Sigmoid colon (tissue), 7 donors: ENCODE results near the gene BOLA3. TPM values are rescaled to one million over a fixed set of nuclear protein-coding genes. Genes with fewer than 3 reads are reported as not detected.

Source experiments
- DNase-seq: peaks from one replicate; pipeline ENCODE4 v3.0.0-alpha.2; 2019
- H3K27ac ChIP-seq, 4 donors: fragments of 200-600 bp; sonication (generic); one replicate each; pipeline ENCODE4 v1.5.1; 2016 to 2019; ENCODE audit warnings: mild to moderate bottlenecking in 1 of 4
- H3K27me3 ChIP-seq, 3 donors: fragments of 200-600 bp; sonication (generic); one replicate each; pipeline ENCODE4 v1.5.1; 2019; ENCODE audit warnings: mild to moderate bottlenecking in 1 of 3
- H3K36me3 ChIP-seq, 4 donors: fragments of 200-600 bp; sonication (generic); one replicate each; pipeline ENCODE4 v1.5.1; 2016 to 2019
- H3K4me1 ChIP-seq, 4 donors: fragments of 200-600 bp; sonication (generic); one replicate each; pipeline ENCODE4 v1.5.1; 2017 to 2019
- H3K4me3 ChIP-seq, 4 donors: fragments of 200-600 bp; sonication (generic); one replicate each; pipeline ENCODE4 v1.5.1; 2017 to 2019; ENCODE audit warnings: mild to moderate bottlenecking in 2 of 4, moderate library complexity in 1 of 4
- H3K9me3 ChIP-seq, 4 donors: fragments of 200-600 bp in 3 of 4; sonication (generic) in 3 of 4; one replicate each; pipeline versions ENCODE4 v1.5.1 to v1.6.1; 2013 to 2019
- EP300 ChIP-seq, 4 donors: sonication (generic); formaldehyde crosslinking; IDR thresholded peaks; one replicate each; pipeline ENCODE4 v1.6.1; 2017; ENCODE audit warnings: antibody characterized with exemption in 4 of 4
- POLR2A ChIP-seq, 2 donors: fragments of 450-650 bp; IDR thresholded peaks; one replicate each; pipeline ENCODE4 v1.6.1; 2016; ENCODE audit warnings: antibody characterized with exemption in 2 of 2, mild to moderate bottlenecking in 2 of 2, moderate library complexity in 2 of 2
- POLR2AphosphoS5 ChIP-seq, 4 donors: sonication (generic); formaldehyde crosslinking; IDR thresholded peaks; one replicate each; pipeline ENCODE4 v1.6.1; 2017; ENCODE audit warnings: antibody characterized with exemption in 4 of 4
- WGBS, 2 donors: extraction: QIAGEN DNeasy Blood & Tissue Kit; methylation state at CpG; one replicate each; pipeline ENCODE4 v1.1.7; 2013; 5-methylcytosine and 5-hydroxymethylcytosine counted together
- intact Hi-C: fragments of 100-400 bp; cut with DNase I; formaldehyde crosslinking; loops from one replicate; pipeline ENCODE4 v1.15.1; 2023
- polyA plus RNA-seq, 3 donors: library from polyadenylated mRNA; stranded (reverse); fragments of 200-250 nt; gene quantifications; one replicate each; pipeline ENCODE4 v1.2.3, GENCODE V29; 2013
- total RNA-seq, 4 donors: library from RNA; depleted of rRNA; stranded (reverse); fragments of >200 nt; gene quantifications; one replicate each; pipeline ENCODE4 v1.1.0, GENCODE V29; 2016
- TF ChIP-seq, protein P1 (sequence below), 4 experiments: fragments of 450-650 bp in 3 of 4; fragments of 200-600 bp in 1 of 4; IDR thresholded peaks; one replicate each; pipeline ENCODE4 v1.5.1; 2016 to 2019; ENCODE audit warnings: antibody characterized with exemption in 4 of 4, mild to moderate bottlenecking in 3 of 4, moderate library complexity in 2 of 4
- donor health status: healthy with polysubstance abuse.
- donor health status: Bipolar disorder and iron deficiency.
- donor health status: healthy.

Gene BOLA3
- total and polyA plus RNA-seq, 7 donors, result 26.1 to 131 (median 44.4) TPM

DNA sequence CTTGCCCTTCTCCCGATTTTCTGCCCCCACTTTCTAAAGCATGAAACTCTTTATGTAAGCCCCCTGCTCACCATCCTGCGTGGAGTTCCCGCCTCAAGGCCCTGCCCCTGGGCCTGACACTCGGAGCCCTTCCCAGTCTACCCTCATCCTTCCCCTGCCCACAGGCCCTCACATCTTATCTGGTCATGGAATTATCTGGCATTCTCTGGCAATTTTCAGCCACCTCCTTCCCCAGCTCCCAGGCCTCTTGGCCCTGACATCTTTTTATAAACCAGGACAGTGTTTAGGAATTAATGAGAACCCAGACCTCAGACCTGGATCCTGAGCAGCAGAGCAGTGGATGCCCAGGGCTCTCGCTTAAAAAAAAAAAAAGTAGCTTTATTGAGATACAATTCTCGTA, 61.7 kb downstream of the BOLA3 start:
- intact Hi-C loops, result loop anchor here (10.0 kb wide), 2 partner anchors 151 to 261 kb away; partner anchors contain the start of gene STAMBP
- DNase-seq, result no peak
- peaks cover 0 to 45% (median 3%) of the 10 kb centered on the region in 4 donors for H3K36me3 ChIP-seq
- H3K27me3 ChIP-seq, result no peaks in the 10 kb centered on the region
- 96 to 97% methylated on average over 6 of the region's 6 CpGs for WGBS, 2 donors
- TF ChIP-seq POLR2AphosphoS5 (IDR thresholded peaks at IDR 0.05) (no peak), POLR2A (IDR thresholded peaks at IDR 0.05) (no peak), EP300 (IDR thresholded peaks at IDR 0.05) (no peak)
- TF ChIP-seq, protein P1, sequence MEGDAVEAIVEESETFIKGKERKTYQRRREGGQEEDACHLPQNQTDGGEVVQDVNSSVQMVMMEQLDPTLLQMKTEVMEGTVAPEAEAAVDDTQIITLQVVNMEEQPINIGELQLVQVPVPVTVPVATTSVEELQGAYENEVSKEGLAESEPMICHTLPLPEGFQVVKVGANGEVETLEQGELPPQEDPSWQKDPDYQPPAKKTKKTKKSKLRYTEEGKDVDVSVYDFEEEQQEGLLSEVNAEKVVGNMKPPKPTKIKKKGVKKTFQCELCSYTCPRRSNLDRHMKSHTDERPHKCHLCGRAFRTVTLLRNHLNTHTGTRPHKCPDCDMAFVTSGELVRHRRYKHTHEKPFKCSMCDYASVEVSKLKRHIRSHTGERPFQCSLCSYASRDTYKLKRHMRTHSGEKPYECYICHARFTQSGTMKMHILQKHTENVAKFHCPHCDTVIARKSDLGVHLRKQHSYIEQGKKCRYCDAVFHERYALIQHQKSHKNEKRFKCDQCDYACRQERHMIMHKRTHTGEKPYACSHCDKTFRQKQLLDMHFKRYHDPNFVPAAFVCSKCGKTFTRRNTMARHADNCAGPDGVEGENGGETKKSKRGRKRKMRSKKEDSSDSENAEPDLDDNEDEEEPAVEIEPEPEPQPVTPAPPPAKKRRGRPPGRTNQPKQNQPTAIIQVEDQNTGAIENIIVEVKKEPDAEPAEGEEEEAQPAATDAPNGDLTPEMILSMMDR (IDR thresholded peaks at IDR 0.05), result no peak
- H3K4me3 ChIP-seq, result no peak overlapping the region
- H3K27ac ChIP-seq, result no peak overlapping the region
- H3K4me1 ChIP-seq, result peaks cover 0 to under 1% (median 0%) of the 10 kb centered on the region in 4 donors
- H3K9me3 ChIP-seq, result no peaks in the 10 kb centered on the region

Other genes with a start within 250 kb of the BOLA3 start
- gene DGUOK, start 221.0 kb downstream of the BOLA3 start, total RNA-seq, result 10 to 100 TPM; 31.6 to 48.1 (median 39.3) TPM
- 100 to 1,000 TPM in 1 of 3 donors, 10 to 100 TPM in 2; 89.3 to 132 (median 96.7) TPM for gene DGUOK, start 221.0 kb downstream of the BOLA3 start, polyA plus RNA-seq
- gene TET3, start 163.0 kb downstream of the BOLA3 start, total RNA-seq, result 1 to 10 TPM; 3.1 to 5.8 (median 3.6) TPM
- gene TET3, start 163.0 kb downstream of the BOLA3 start, polyA plus RNA-seq, result 1 to 10 TPM; 1.8 to 9.6 (median 2.5) TPM
- gene MOB1A, start 31.0 kb upstream of the BOLA3 start, total RNA-seq, result 100 to 1,000 TPM in 2 of 4 donors, 10 to 100 TPM in 2; 80.0 to 108 (median 95.6) TPM
- gene MOB1A, start 31.0 kb upstream of the BOLA3 start, polyA plus RNA-seq, result 10 to 100 TPM; 51.1 to 85.1 (median 64.2) TPM
- gene MTHFD2, start 50.7 kb upstream of the BOLA3 start, total RNA-seq, result 10 to 100 TPM; 12.7 to 26.2 (median 19.7) TPM
- gene MTHFD2, start 50.7 kb upstream of the BOLA3 start, polyA plus RNA-seq, result 10 to 100 TPM; 31.2 to 59.4 (median 34.2) TPM
- gene SLC4A5, start 195.5 kb upstream of the BOLA3 start, total RNA-seq, result 10 to 100 TPM in 1 of 4 donors, 1 to 10 TPM in 3; 1.5 to 12.2 (median 3.6) TPM
- 1 to 10 TPM in 1 of 3 donors, under 1 TPM in 2; under 0.01 to 1.8 (median 0.23) TPM for gene SLC4A5, start 195.5 kb upstream of the BOLA3 start, polyA plus RNA-seq
- gene DCTN1, start 232.4 kb upstream of the BOLA3 start, total RNA-seq, result 100 to 1,000 TPM in 3 of 4 donors, 10 to 100 TPM in 1; 99.2 to 137 (median 107) TPM
- 10 to 100 TPM; 67.3 to 93.2 (median 69.4) TPM for gene DCTN1, start 232.4 kb upstream of the BOLA3 start, polyA plus RNA-seq